Epithelial cell of prostate (primary cell): ENCODE measurements around the gene P3H2.
A peak's percentile ranks its signal among the peaks of the same experiment; 100 is the strongest.
"Not testable (repeated sequence)": the region's sequence is repeated elsewhere in the genome, so short reads cannot be mapped to it uniquely, and the experiment has no call there.

Experiments
- DNase-seq: peaks from one replicate; pipeline ENCODE4 v3.0.0-alpha.2; 2011; ENCODE audit warnings: low read depth, low spot score
- H3K27ac ChIP-seq: fragments of 450-650 bp; 2 replicates; pipeline ENCODE4 v1.5.1; 2017; ENCODE audit warnings: mild to moderate bottlenecking

P3H2 gene

GRCh38 chr3:190120269-190121060 is at the start of gene P3H2:
Gene P3H2, minus strand, starts transcription at chr3:190120897. Its CDS starts 166 bp downstream, at chr3:190120731.
- DNase-seq = peak; percentile 60
- no peak within 1 kb of the TSS for H3K27ac ChIP-seq

GRCh38 chr3:190169877-190170276 is 49.2 kb upstream of the P3H2 start:
- H3K27ac ChIP-seq = no peak overlapping the region
- DNase-seq = no peak

GRCh38 chr3:190169243-190169642 is 48.5 kb upstream of the P3H2 start:
- no peak for DNase-seq
- no peak overlapping the region for H3K27ac ChIP-seq

GRCh38 chr3:190167936-190168680 is 47.4 kb upstream of the P3H2 start:
- DNase-seq = no peak
- H3K27ac ChIP-seq = no peak overlapping the region

GRCh38 chr3:190166948-190167347 is 46.3 kb upstream of the P3H2 start:
- DNase-seq = no peak

GRCh38 chr3:190165253-190165652 is 44.6 kb upstream of the P3H2 start:
- no peak for DNase-seq

More at GRCh38 chr3:190166948-190167347, 46.3 kb upstream of the P3H2 start:
- H3K27ac ChIP-seq = no peak overlapping the region

GRCh38 chr3:190162013-190162412 is 41.3 kb upstream of the P3H2 start:
- not testable (repeated sequence) for DNase-seq, H3K27ac ChIP-seq

More at GRCh38 chr3:190165253-190165652, 44.6 kb upstream of the P3H2 start:
- H3K27ac ChIP-seq = no peak overlapping the region

- H3K27ac ChIP-seq = no peak overlapping the region
- no peak for DNase-seq
Measured at GRCh38 chr3:190159902-190160435, 39.3 kb upstream of the P3H2 start.

- no peak for DNase-seq
- no peak overlapping the region for H3K27ac ChIP-seq
Measured at GRCh38 chr3:190158261-190158660, 37.6 kb upstream of the P3H2 start.

- H3K27ac ChIP-seq = peak overlapping the region; percentile 91
- peak; percentile 98 for DNase-seq
Measured at GRCh38 chr3:190155752-190156151, 35.1 kb upstream of the P3H2 start.

- DNase-seq = no peak
- no peak overlapping the region for H3K27ac ChIP-seq
Measured at GRCh38 chr3:190150681-190151080, 30.0 kb upstream of the P3H2 start.

GRCh38 chr3:190149830-190150619 is 29.3 kb upstream of the P3H2 start:
- DNase-seq, H3K27ac ChIP-seq: not testable (repeated sequence)

GRCh38 chr3:190144793-190145192 is 24.1 kb upstream of the P3H2 start:
- H3K27ac ChIP-seq, DNase-seq: not testable (repeated sequence)

GRCh38 chr3:190142041-190142440 is 21.3 kb upstream of the P3H2 start:
- DNase-seq = no peak
- no peak overlapping the region for H3K27ac ChIP-seq

- H3K27ac ChIP-seq = no peak overlapping the region
- DNase-seq = no peak
Measured at GRCh38 chr3:190139365-190139764, 18.7 kb upstream of the P3H2 start.

- no peak for DNase-seq
- H3K27ac ChIP-seq = no peak overlapping the region
Measured at GRCh38 chr3:190132371-190132770, 11.7 kb upstream of the P3H2 start.

GRCh38 chr3:190131329-190131728 is 10.6 kb upstream of the P3H2 start:
- H3K27ac ChIP-seq = no peak overlapping the region
- peak; percentile 64 for DNase-seq

- DNase-seq = no peak
- no peak overlapping the region for H3K27ac ChIP-seq
Measured at GRCh38 chr3:190130696-190131095, 10.0 kb upstream of the P3H2 start.

GRCh38 chr3:190130037-190130436 is 9.3 kb upstream of the P3H2 start:
- H3K27ac ChIP-seq = no peak overlapping the region
- no peak for DNase-seq

GRCh38 chr3:190127797-190128196 is 7.1 kb upstream of the P3H2 start:
- no peak for DNase-seq
- no peak overlapping the region for H3K27ac ChIP-seq
